ENCODE results near the gene PRKCH.

PRKCH gene

DNA sequence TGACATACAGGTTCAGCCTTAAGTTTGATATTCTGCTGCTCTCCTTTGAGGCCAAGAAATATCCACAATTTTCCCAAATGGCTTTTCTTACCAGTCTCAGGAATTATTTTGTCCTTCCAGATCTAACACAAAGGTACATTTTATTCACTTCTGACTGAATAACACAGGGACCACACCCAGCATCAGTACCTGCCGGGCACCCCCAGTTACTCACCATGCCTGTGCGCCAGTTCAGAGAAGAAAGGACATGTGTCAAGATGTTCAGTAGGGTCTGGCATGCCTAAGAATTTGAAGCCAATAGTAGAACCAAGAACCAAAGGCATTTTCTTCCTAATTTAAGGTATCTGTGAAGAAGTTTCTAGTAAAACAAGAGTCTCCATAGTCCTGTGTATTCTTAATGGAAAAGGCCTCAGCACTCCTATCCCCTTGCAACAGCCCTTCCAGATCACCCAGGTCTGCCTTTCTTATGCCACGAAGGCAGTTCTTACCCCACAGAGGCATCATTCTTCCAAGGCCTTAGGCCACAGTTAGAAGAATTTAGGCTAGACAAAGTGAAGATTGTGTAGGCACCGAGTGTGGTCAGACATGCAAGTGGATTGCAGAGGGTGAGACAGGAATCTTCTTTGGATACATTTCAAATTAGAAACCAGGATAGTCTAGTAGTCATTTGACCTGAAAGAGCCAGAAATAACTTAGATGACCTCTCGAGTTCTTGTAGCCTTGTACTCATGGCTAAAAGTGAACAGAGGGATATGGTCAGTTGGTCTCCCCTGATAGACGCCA, 233.9 kb downstream of the PRKCH start:
- peak; percentile 86 for DNase-seq (ENCODE audit: low spot score)

DNA sequence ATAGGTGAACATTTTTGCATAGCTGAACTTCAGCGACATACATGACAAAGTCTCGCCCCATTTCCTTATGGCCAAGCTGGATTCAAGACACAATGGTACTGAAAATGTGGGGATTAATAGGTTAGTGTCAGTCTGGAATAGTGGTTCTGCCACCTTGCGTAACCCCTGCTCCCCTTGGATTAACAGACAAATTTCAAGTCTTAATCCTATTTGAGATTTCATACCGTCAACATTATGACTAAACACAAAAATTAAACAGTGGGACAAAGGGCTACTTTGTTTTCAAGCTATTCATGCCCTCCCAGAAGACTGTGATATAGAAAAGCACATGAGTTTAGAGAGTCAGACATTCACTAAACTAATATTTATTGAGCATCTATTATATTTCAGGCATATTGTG, 235.1 kb downstream of the PRKCH start:
- no peak for DNase-seq (ENCODE audit: low spot score)

DNA sequence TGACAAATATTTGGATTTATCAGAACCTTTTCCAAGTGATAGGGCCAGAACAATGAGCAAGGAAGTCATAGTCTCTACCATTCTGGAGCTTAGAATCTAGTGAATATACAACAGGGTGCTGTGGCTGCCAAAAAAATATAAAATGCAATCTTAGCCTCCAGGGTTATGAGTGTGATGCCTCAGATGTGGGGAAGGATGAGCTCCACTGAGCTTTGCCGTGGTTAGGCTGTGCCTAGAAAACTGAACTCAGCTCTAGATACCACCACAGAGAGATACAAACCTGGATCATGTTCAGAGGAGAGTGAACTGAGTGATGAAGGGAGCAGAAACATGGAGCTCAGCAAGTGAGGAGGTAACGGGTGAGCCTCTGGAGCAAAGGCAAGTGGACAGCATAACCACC, 235.9 kb downstream of the PRKCH start:
- no peak for DNase-seq (ENCODE audit: low spot score)

DNA sequence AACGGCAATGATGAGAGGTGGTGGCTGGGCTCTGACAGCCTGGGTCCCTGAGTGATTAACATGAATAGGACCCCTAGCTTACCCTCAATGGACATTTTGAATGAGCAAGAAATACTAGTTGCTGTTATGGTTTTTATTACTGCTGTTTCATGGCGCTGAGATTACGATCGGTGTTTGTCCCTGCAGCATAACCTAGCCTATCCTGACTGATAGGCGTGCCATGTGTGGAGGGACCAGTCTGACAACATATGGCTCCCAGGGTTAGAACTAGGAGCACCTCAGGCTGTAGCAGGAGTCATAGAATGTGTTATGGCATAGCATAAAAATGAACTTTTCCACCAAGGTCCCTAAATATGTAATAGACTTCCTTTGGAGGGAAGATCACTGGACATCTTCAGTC, 236.5 kb downstream of the PRKCH start:
- no peak for DNase-seq (ENCODE audit: low spot score)

DNA sequence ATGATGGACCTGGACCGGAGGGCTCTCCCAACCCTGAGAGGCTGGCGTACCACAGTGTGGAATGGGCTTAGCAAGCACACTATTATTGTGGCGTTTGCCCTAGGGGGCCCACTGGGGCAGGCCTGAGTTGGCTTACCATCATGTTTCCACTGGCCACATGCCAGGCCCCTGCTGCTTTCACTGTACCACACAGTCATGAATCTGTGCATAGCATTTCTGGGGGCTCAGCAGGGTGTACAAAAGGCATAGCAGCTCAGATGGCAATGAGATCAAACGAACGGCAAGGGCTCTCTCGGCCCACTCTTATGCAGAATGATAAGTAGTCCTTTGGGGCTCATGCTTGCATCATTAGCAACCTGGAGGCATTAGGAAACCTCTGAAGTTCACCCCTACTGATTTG, 236.9 kb downstream of the PRKCH start:
- DNase-seq (ENCODE audit: low spot score), result no peak

DNA sequence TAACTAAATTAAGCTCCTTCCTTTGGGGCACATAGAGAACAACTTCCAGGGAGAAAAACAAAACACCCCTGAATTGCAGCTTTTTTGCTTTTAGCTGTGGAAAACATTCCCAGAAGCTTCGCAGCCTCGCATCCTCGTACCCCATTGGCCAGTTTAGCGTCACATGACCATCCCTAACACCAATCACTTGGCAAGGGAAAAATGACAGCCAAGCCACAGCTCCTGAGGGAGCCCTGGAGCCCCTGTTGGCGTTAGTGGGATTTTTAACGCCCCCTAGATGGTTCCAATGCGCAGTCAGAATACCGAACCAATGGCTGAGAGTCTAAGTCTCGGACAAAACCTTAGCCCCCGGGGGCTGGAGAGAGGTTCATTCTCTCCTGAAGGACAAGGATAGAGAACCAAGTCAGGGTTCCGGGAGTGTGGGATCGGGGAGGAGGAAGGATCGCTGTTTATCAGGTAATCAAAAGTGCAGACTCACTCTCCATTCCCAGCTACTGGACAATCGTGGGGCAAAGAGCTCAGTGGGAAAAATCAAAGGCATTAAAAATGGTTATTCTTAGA, 238.3 kb downstream of the PRKCH start:
- DNase-seq (ENCODE audit: low spot score), result no peak

DNA sequence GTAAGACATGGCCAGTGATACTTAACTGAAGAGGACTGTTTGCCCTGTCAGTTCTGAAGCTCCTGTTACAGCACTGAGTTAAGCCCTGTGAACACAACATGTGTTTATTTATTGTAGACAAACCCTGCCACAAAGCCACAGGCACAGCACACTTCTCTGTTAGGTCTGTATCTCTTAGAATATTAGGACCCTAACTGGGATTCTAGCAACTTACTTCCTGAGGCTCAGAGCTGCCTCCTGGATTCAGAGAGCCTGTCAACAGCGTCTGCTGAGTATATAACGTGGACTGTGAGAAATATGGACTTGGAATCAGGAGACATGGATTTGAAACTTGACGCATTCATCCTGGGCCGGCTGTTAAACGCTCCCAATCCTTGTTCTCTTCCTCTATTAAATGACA, 238.9 kb downstream of the PRKCH start:
- DNase-seq (ENCODE audit: low spot score), result no peak

DNA sequence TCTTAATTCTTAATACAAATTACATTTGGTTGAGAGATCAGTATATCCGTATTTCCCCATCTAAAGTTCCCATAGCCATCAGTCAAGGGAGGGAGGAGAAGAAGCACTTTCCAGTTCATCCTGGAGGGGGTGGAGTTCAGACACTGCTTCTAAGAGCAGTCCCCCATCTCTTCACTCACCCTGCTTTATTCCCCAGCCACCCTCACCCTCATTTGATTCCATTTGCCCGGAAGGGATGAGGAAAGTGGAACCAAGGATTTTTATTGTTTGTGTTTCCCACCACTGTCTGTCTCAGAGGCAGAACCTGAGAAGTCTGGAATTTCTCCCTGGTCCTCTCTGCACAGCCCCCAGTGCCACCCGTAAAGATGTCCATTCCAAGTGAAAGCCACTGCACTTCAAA, 239.7 kb downstream of the PRKCH start:
- no peak for DNase-seq (ENCODE audit: low spot score)

DNA sequence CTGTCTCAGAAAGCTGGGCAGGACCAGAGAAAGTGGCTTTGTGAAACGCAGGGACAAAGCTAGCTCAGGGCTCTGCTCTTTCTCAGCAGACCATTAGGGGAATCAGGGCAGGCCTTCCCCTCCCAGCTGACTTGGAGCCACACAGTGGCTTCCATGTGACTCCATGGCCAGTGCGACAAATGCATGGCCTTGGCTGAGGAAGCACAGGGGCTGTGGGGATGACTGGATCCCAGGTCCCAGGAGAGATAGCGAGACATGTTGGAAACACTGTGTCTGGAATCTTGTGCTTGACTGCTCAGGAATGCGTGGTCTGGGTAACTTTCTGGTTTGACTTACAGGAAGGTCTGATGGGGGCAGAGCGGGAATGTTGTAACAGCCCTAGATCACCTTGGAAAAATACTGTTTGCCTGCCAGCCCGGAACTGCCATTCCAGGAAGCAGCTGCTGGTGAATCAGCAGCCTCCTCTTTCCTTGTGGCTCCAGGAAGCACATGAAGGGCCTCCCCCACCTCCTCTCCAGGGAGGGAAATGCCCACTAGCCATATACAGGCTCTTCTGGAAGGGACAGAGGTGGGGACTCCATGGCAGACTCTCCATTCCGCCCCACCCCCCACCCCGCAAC, 240.4 kb downstream of the PRKCH start:
- DNase-seq (ENCODE audit: low spot score), result peak; percentile 85

DNA sequence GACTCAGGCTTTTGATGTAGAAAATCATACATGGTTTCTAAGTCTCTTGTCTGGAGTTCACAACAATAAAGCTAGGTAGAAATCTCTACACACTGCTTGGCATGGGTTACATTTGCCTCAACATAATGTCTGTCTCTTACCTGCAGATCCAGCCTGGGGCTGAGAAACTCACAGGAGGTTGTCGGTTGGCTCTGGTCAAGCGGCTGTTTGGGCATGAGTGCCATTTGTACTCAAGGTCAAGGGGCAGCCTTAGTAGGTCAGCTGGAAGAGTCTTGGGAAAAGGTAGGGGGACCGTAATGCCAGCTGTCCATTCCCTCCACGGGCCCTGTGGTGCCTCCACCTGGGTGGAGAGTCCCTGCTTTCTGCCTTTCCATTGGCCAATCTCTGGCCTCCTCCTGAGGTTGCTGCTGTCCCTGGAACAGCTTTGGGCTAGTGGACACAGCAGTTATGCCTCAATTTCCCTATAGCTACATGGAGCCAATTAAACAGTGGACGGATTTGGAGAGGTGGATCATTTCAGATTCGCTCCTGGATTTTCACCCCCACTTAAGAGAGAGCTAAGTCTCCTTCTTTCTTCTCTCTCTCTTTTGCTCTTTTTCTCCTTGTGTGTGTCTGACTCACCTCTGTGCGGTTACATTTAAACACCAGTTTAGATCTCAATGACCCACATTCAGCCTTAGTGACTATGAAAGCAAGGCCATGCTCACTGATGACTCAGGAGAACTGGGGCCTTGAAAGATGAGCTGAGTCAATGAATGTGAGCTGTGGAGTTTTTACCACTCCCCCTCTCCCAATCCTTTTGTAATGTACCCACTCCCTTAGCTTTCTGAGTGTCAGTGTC, 241.2 kb downstream of the PRKCH start:
- peak; percentile 97 for DNase-seq (ENCODE audit: low spot score)

DNA sequence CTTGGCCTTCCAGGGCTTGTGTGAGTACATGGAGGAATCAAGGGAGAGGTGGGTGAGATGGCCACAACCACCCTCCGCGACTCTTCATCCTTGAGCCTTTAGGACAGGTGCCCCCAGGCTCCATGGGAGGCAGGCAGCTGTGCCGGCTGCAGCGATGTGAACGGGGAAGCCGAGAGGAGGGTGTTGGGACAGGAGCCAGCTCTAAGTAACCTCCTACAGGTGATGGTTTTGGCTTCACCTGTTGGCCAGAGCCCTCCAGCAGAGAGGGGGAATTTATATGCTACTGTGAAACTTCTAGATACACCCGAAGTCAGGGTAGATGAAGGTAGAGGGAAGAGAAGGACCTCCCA, 241.8 kb downstream of the PRKCH start:
- no peak for DNase-seq (ENCODE audit: low spot score)

DNA sequence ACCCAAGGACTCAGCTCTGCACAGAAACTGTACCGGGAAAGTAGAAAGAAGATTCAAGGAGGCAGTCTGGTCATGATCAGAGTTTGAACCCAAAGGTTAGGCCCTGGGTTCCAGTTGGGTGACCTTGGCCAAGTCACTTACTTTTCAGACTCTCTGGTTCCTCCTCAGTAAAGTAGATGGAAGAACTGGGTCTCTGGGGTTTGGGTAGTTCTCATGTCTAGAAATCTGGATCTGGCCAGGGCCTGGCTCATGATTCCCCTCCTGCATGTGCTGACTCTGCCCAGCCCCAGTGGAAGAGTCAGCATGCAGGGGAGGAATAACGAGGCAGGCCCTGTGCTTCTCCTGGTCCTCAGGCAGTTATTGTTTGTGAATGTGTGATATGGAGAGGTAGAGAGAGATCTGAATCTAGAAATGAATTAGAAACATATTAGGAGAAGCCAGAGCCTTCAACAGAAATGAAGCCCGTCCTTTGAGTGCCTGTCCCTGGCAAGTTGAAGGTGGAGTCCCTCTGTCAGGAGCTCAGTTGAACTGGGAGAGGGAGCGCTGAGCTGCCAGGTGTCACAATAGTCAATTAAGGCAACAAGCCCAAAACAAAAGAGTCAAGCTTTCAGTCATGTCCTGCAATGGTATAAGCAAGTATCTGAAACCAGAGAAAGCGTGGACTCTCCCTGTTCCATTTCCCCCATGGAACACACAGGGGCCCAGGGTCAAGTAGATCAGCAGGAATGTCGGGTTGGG, 242.7 kb downstream of the PRKCH start:
- no peak for DNase-seq (ENCODE audit: low spot score)

DNA sequence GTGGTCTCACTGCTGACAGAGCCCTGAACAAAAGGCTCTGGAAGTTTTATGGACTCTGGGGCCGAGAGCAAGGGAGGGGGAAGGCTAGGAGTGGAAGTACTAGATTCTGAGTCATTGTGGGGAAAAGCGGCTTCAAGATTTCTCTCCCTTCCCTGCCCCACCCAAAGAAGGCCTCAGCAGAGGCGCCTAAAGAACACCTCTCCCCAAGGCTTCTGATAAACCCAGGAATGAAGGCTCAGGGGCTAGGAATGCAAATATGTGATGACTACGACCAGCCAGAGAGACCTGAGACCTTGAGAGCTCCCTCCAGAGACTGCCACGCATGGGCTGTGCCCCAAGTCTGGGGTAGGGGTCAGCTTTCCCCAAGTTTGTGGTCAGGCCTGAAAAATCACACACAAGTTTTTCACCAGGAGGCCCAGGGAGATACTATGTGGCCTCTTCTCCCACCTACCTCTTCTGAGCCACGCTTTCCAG, 243.3 kb downstream of the PRKCH start:
- no peak for DNase-seq (ENCODE audit: low spot score)

DNA sequence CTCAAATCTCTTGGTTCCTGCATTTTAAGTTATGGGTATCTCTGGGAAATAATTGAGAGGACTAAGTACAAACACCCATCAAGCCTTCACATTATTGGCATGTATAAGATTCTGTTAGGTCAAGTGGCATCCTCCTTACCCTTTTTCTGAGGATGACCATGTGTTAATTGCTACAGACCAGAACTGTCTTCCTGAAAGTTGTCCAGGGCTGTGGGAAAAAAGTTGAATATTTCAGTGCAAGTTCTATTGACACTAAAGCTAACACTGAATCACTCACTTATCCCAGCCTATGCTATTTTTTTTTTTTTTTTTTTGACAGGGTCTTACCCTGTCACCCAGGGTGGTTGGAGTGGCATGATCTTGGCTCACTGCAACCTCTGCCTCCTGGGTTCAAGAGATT, 243.8 kb downstream of the PRKCH start:
- DNase-seq (ENCODE audit: low spot score), result no peak

DNA sequence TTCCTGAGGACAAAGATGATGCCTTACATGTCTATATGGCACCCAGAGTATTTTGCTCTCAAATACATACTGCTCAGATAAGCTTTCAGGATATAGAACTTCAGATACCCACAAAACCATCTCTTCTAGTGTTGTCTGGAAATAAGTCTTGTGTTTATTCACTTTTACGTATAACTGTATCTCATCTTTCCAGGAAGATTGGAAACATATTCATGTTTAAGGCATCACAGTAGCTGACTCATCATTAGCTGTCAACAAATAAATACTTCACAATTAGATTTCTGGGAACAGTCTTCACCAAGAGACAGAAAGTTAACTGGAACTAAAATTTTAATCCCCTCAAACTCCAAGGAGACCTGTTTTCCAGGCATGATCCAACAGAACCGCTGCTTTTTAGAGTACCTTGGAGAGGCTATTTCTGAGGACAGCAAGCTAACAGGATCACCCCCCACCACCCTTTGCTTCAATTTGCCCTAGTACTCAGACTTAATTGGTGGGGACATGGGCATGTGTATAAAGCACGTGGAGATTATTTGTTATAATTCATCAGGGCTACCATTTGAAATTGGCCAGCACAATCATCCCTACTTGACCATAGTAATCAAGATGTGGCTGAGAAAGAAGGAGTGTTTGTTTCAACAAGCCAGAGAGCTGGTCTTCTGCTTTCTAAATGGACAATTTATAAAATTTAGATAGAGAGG, 244.6 kb downstream of the PRKCH start:
- DNase-seq (ENCODE audit: low spot score), result no peak

DNA sequence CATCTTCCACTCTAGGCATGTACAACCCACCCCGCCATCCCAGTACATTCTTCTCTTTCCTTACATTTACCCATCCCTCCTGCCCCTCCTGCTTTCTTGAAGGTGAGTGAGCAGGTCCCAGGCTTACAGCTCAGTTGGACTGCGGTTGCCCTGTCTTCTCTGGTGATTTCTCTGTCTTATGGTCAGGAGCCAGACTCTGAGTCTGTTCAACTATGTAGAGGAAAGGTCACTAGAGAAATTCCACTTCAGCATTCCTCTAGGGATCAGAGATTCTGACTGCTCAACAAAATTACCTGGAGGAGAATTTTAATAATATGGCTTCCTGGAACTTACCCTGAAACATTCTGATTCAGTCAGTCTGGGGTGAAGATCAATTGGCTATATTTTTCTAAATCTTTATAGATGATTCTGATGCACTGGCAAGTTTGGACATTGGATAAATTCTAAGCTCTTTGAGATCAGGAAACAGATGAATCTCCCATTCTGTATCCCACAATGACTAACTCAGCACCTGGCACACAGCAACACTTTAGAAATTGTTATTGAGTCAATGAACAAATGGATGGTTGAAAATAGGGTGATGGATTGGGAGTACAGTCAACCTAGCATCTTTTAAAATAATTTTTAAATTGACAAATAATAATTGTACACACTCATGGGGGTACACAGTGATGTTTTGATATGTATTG, 245.3 kb downstream of the PRKCH start:
- DNase-seq (ENCODE audit: low spot score), result no peak

DNA sequence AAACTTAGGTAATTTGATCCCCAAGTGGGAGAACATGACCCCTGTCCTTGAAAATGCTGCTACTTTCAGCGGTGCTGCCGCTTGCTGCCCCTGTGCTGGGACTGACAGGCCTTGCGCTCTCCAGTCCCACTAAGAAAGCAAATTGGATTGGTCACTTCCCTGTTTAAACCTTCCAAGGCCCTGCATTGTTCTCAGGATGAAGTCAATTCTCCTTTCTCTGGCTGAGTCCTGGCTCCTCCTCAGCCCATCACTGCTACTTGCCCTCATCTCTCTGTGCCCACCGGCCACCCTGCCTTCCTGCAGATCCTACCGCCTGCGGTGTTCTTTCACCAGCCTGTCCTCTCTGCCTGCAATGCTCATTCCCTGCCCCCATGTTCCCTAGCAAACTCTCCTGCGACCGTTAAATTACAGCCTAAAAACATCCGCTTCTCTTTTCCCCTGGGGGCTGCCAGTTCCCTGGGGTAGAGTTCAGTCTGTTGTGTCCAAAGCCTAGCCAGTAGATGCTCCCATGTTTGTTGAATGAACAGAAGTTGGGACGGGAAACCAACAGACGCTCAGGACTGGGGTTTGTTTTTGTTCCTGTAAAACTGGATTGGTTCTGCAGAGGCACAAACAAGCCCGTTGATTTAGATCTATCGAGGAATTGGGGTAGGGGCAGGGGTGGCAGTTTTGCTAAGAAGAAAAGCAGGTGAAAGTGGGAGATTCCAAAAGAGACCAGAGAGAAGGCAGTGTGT, 246.6 kb downstream of the PRKCH start:
- no peak for DNase-seq (ENCODE audit: low spot score)

DNA sequence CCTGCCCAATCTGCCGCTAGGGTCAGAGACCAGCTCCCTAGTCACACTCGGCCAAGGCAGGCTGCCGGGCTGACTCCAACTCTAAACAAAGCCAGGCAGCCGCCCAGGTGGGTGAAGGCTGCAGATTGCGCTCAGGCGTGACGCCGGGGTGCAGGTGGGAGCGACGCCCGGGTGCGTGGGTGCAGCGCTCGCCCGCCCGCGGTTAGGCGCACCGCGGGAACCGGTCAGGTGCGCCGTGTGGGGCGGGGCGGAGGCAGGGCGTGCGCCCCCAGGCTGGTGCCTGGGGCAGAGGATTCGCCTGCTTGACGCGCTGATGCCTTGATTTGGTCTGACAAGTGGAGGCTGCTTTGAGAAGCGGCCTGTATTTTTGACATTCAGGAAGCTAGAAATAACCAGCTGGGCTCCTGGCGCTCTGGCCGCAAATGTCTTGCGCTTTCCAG, 247.2 kb downstream of the PRKCH start:
- DNase-seq (ENCODE audit: low spot score), result no peak

DNA sequence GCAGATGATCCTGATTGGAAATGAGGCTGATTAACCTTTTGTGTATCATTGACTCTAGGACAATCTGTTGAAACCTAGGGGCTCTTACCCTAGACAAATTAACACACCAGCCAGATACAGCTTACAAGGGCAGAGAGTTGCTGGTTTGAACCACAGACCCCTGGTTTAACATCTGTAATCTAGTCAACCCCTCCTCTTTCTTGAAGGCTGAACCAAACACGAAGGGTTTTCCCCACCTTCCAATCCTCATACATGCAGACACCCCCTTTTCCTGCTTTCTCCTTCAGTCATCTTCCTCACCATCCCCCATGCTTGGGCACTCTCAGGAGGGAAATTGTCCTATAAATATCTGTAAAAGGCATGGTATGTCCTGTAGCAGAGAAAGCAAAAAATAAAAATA, 247.9 kb downstream of the PRKCH start:
- no peak for DNase-seq (ENCODE audit: low spot score)
